ENCODE results near the gene FAM24A.
"Not testable (repeated sequence)": the region's sequence is repeated elsewhere in the genome, so short reads cannot be mapped to it uniquely, and the experiment has no call there.

The FAM24A gene

GRCh38 chr10:122876467-122876855 is 33.9 kb upstream of the FAM24A start:
- no peak for DNase-seq
- Histone ChIP-seq H3K9me3 (ENCODE audit: control insufficient read depth, low read length) (no peaks in the 10 kb centered on the region), H3K4me3 (ENCODE audit: insufficient read depth, low read depth, low read length, poor library complexity, severe bottlenecking) (no peak overlapping the region), H3K27me3 (replicated peaks; ENCODE audit: control insufficient read depth, insufficient read depth, low read length, poor library complexity, severe bottlenecking) (no peaks in the 10 kb centered on the region), H3K27ac (ENCODE audit: insufficient read depth, low read length, poor library complexity, severe bottlenecking) (no peak overlapping the region), H3K4me1 (ENCODE audit: control insufficient read depth, insufficient read depth, low read length, poor library complexity, severe bottlenecking) (no peaks in the 10 kb centered on the region), H3K36me3 (ENCODE audit: control insufficient read depth, insufficient read depth, low read length) (no peaks in the 10 kb centered on the region)

- Histone ChIP-seq H3K4me1 (ENCODE audit: control insufficient read depth, insufficient read depth, low read length, poor library complexity, severe bottlenecking) (no peaks in the 10 kb centered on the region), H3K36me3 (ENCODE audit: control insufficient read depth, insufficient read depth, low read length) (no peaks in the 10 kb centered on the region), H3K4me3 (ENCODE audit: insufficient read depth, low read depth, low read length, poor library complexity, severe bottlenecking) (no peak overlapping the region), H3K9me3 (ENCODE audit: control insufficient read depth, low read length) (no peaks in the 10 kb centered on the region), H3K27ac (ENCODE audit: insufficient read depth, low read length, poor library complexity, severe bottlenecking) (no peak overlapping the region), H3K27me3 (replicated peaks; ENCODE audit: control insufficient read depth, insufficient read depth, low read length, poor library complexity, severe bottlenecking) (no peaks in the 10 kb centered on the region)
- DNase-seq, result no peak
These were observed 33.1 kb upstream of the FAM24A start for GRCh38 chr10:122877264-122877663.

GRCh38 chr10:122878799-122879338 is 31.5 kb upstream of the FAM24A start:
- Histone ChIP-seq H3K9me3 (ENCODE audit: control insufficient read depth, low read length) (no peaks in the 10 kb centered on the region), H3K27ac (ENCODE audit: insufficient read depth, low read length, poor library complexity, severe bottlenecking) (peak overlapping the region; percentile 62), H3K4me1 (ENCODE audit: control insufficient read depth, insufficient read depth, low read length, poor library complexity, severe bottlenecking) (no peaks in the 10 kb centered on the region), H3K4me3 (ENCODE audit: insufficient read depth, low read depth, low read length, poor library complexity, severe bottlenecking) (peak overlapping the region; percentile 74), H3K27me3 (replicated peaks; ENCODE audit: control insufficient read depth, insufficient read depth, low read length, poor library complexity, severe bottlenecking) (no peaks in the 10 kb centered on the region), H3K36me3 (ENCODE audit: control insufficient read depth, insufficient read depth, low read length) (no peaks in the 10 kb centered on the region)
- DNase-seq, result no peak

DNA sequence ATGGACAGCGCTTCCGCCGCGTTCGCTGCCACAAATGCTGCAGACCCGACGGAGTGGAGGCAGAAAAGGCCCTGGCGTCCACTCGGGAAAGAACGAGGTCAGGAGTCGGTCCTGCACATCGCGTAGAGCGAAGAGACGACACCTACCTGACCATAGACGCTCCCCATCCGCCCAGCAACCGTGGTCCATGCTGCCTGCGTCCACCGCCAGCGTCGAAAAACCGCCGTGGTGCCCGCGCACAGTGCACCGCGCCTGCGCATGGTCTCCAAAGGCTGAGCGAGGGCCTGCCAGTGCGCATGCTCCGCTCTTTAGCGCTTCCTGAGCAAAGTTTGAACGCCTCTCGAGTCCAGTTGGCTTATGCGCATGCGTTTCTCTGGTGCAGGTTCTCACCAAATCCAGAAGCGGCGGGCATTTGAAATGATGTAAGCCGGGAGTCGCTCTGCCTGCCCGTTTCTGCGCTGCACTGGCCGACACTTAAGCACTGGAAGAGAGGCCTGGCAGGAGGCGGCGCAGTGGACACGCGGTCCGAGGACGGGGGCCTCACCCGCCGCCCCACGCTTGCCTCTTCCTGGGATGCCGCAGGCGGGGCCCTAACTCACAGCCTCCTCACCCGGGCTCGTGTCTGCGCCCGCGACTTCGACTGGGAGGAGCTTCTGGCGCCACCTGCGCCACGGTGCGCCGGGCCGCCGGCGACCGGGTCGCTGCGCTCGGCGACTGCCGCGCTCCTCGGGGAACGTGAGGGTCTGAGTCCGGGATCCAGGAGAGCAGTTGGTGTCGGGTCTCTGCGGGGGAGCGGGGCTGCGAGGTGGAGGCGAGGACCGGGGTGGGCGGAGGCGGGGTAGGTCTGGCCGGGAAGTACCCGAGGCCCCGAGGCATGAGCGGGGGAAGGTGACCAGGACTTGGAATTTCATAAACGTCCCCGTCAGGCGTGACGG is 30.8 kb upstream of the FAM24A start, which contains the start of gene FAM24B:
Gene FAM24B, minus strand, starts transcription at position 243 of the 935 bp plus-strand sequence. CDS start 29,066 bp downstream, outside the sequence.
- H3K4me3 ChIP-seq (ENCODE audit: insufficient read depth, low read depth, low read length, poor library complexity, severe bottlenecking), result peak within 1 kb of the TSS; percentile 74
- peak within 1 kb of the TSS; percentile 75 for H3K27ac ChIP-seq (ENCODE audit: insufficient read depth, low read length, poor library complexity, severe bottlenecking)

GRCh38 chr10:122882766-122883165 is 27.6 kb upstream of the FAM24A start:
- no peaks in the 10 kb centered on the region for H3K9me3 ChIP-seq (ENCODE audit: control insufficient read depth, low read length)
- DNase-seq, result no peak
- no peaks in the 10 kb centered on the region for H3K36me3 ChIP-seq (ENCODE audit: control insufficient read depth, insufficient read depth, low read length)
- H3K4me1 ChIP-seq (ENCODE audit: control insufficient read depth, insufficient read depth, low read length, poor library complexity, severe bottlenecking), result no peaks in the 10 kb centered on the region
- no peak overlapping the region for H3K4me3 ChIP-seq (ENCODE audit: insufficient read depth, low read depth, low read length, poor library complexity, severe bottlenecking)
- H3K27me3 ChIP-seq (replicated peaks; ENCODE audit: control insufficient read depth, insufficient read depth, low read length, poor library complexity, severe bottlenecking), result no peaks in the 10 kb centered on the region
- H3K27ac ChIP-seq (ENCODE audit: insufficient read depth, low read length, poor library complexity, severe bottlenecking), result no peak overlapping the region

More for the DNA sequence above, 30.8 kb upstream of the FAM24A start, which contains the start of gene FAM24B:
- Histone ChIP-seq H3K9me3 (ENCODE audit: control insufficient read depth, low read length) (no peaks in the 10 kb centered on the region), H3K4me1 (ENCODE audit: control insufficient read depth, insufficient read depth, low read length, poor library complexity, severe bottlenecking) (no peaks in the 10 kb centered on the region), H3K36me3 (ENCODE audit: control insufficient read depth, insufficient read depth, low read length) (no peaks in the 10 kb centered on the region), H3K27me3 (replicated peaks; ENCODE audit: control insufficient read depth, insufficient read depth, low read length, poor library complexity, severe bottlenecking) (no peaks in the 10 kb centered on the region)
- peak; percentile 87 to 96 (median 90) for DNase-seq

GRCh38 chr10:122884166-122884565 is 26.2 kb upstream of the FAM24A start:
- Histone ChIP-seq H3K36me3 (ENCODE audit: control insufficient read depth, insufficient read depth, low read length) (no peaks in the 10 kb centered on the region), H3K27me3 (replicated peaks; ENCODE audit: control insufficient read depth, insufficient read depth, low read length, poor library complexity, severe bottlenecking) (no peaks in the 10 kb centered on the region), H3K9me3 (ENCODE audit: control insufficient read depth, low read length) (no peaks in the 10 kb centered on the region), H3K4me1 (ENCODE audit: control insufficient read depth, insufficient read depth, low read length, poor library complexity, severe bottlenecking) (no peaks in the 10 kb centered on the region), H3K27ac (ENCODE audit: insufficient read depth, low read length, poor library complexity, severe bottlenecking) (no peak overlapping the region), H3K4me3 (ENCODE audit: insufficient read depth, low read depth, low read length, poor library complexity, severe bottlenecking) (no peak overlapping the region)
- DNase-seq, result no peak

DNA sequence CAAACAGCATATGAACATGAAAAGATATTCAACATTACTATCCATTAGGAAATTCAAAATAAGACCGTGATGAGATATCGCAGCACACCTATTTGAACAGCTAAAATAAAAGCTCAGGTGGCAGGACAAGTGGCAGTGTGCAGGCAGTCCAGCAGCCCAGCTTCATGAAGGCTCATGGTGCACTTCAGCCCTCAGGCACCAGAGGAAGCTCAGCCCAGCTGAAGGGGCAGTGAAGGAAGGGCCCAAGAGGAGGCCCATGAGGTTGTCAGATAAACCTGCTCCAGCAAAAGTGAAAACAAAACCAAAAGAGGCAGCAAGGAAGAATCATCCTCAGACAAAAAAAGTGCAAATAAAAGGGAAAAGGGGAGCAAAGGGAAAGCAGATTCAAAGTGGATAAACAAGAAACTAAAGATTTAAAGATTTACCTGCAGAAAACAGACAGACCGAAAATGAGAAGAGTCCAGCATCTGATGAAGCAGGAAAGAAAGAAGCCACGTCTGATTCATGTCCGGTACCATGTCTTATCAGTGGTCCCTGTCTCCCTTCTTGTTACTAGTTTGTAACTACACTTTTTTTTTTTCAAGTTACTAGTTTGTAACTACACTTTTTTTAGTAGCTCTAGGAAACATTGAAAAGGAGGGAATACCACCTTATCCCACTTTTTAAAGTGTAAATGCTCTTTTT is 16.0 kb upstream of the FAM24A start:
- Histone ChIP-seq H3K9me3 (ENCODE audit: control insufficient read depth, low read length) (no peaks in the 10 kb centered on the region), H3K27ac (ENCODE audit: insufficient read depth, low read length, poor library complexity, severe bottlenecking) (no peak overlapping the region), H3K36me3 (ENCODE audit: control insufficient read depth, insufficient read depth, low read length) (no peaks in the 10 kb centered on the region), H3K27me3 (replicated peaks; ENCODE audit: control insufficient read depth, insufficient read depth, low read length, poor library complexity, severe bottlenecking) (no peaks in the 10 kb centered on the region), H3K4me3 (ENCODE audit: insufficient read depth, low read depth, low read length, poor library complexity, severe bottlenecking) (no peak overlapping the region), H3K4me1 (ENCODE audit: control insufficient read depth, insufficient read depth, low read length, poor library complexity, severe bottlenecking) (no peaks in the 10 kb centered on the region)
- DNase-seq, result no peak

DNA sequence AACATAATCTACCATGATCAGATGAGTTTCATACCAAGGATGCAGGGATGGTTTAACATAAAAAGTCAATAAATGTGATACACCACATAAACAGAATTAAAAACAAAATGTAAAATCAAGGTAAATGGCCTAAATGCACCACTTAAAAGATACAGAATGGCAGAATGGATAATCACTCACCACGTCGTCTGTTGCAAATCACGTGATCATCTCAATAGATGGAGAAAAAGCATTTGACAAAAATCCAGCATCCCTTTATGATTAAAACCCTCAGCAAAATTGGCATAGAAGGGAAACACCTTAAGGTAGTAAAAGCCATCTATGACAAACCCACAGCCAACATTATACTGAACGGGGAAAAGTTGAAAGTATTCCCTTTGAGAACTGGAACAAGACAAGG is 6.5 kb upstream of the FAM24A start:
- not testable (repeated sequence) for H3K36me3 ChIP-seq (ENCODE audit: control insufficient read depth, insufficient read depth, low read length); H3K4me3 ChIP-seq (ENCODE audit: insufficient read depth, low read depth, low read length, poor library complexity, severe bottlenecking); H3K4me1 ChIP-seq (ENCODE audit: control insufficient read depth, insufficient read depth, low read length, poor library complexity, severe bottlenecking); H3K27ac ChIP-seq (ENCODE audit: insufficient read depth, low read length, poor library complexity, severe bottlenecking); H3K9me3 ChIP-seq (ENCODE audit: control insufficient read depth, low read length); H3K27me3 ChIP-seq (replicated peaks; ENCODE audit: control insufficient read depth, insufficient read depth, low read length, poor library complexity, severe bottlenecking); DNase-seq

- H3K36me3 ChIP-seq (ENCODE audit: control insufficient read depth, insufficient read depth, low read length), result no peaks in the 10 kb centered on the region
These were observed 1.6 kb downstream of the FAM24A start for GRCh38 chr10:122911889-122912484.

More at GRCh38 chr10:122911889-122912484, 1.6 kb downstream of the FAM24A start:
- Histone ChIP-seq H3K4me3 (ENCODE audit: insufficient read depth, low read depth, low read length, poor library complexity, severe bottlenecking) (no peak overlapping the region), H3K4me1 (ENCODE audit: control insufficient read depth, insufficient read depth, low read length, poor library complexity, severe bottlenecking) (no peaks in the 10 kb centered on the region), H3K27me3 (replicated peaks; ENCODE audit: control insufficient read depth, insufficient read depth, low read length, poor library complexity, severe bottlenecking) (no peaks in the 10 kb centered on the region), H3K9me3 (ENCODE audit: control insufficient read depth, low read length) (no peaks in the 10 kb centered on the region), H3K27ac (ENCODE audit: insufficient read depth, low read length, poor library complexity, severe bottlenecking) (no peak overlapping the region)
- DNase-seq, result peak in 2 of 3 donors; percentile 14 to 31

All from effector memory CD4-positive, alpha-beta T cell (primary cell).